NCI-H1417 treated with DMSO at 0.1 percent for 48 hours (cell line): ENCODE data around the gene PPP2R2C.

Experiments
- DNase-seq: peaks from one replicate; lab custom pipeline; 2025; lab: John Stamatoyannopoulos, UW

The PPP2R2C gene

GRCh38 chr4:6424425-6424824 lies 48.0 kb downstream of the PPP2R2C start:
- DNase-seq: no peak

GRCh38 chr4:6423575-6423974 lies 48.8 kb downstream of the PPP2R2C start:
- DNase-seq: no peak

- DNase-seq: no peak
Observed at GRCh38 chr4:6422866-6423265, 49.5 kb downstream of the PPP2R2C start.

GRCh38 chr4:6422105-6422504 lies 50.3 kb downstream of the PPP2R2C start:
- DNase-seq: no peak

GRCh38 chr4:6421397-6421796 lies 51.0 kb downstream of the PPP2R2C start:
- DNase-seq: no peak

- DNase-seq: no peak
Observed at GRCh38 chr4:6420972-6421371, 51.4 kb downstream of the PPP2R2C start.

GRCh38 chr4:6420036-6420435 lies 52.4 kb downstream of the PPP2R2C start:
- DNase-seq: no peak

- no peak for DNase-seq
Observed at GRCh38 chr4:6419452-6420028, 52.9 kb downstream of the PPP2R2C start.

- no peak for DNase-seq
Observed at GRCh38 chr4:6418193-6418755, 54.1 kb downstream of the PPP2R2C start.

- DNase-seq: no peak
Observed at GRCh38 chr4:6417516-6418050, 54.8 kb downstream of the PPP2R2C start.

GRCh38 chr4:6416518-6417286 lies 55.7 kb downstream of the PPP2R2C start:
- no peak for DNase-seq

GRCh38 chr4:6415031-6415705 lies 57.2 kb downstream of the PPP2R2C start:
- DNase-seq: no peak

GRCh38 chr4:6414578-6414977 lies 57.8 kb downstream of the PPP2R2C start:
- DNase-seq: no peak

GRCh38 chr4:6410664-6411063 lies 61.8 kb downstream of the PPP2R2C start:
- no peak for DNase-seq

- DNase-seq: no peak
Observed at GRCh38 chr4:6410068-6410467, 62.3 kb downstream of the PPP2R2C start.

- DNase-seq: no peak
Observed at GRCh38 chr4:6409381-6409780, 63.0 kb downstream of the PPP2R2C start.

GRCh38 chr4:6408263-6408662 lies 64.2 kb downstream of the PPP2R2C start:
- DNase-seq: no peak

GRCh38 chr4:6405397-6405706 lies 67.1 kb downstream of the PPP2R2C start:
- DNase-seq: no peak

- DNase-seq: no peak
Observed at GRCh38 chr4:6404611-6405396, 67.6 kb downstream of the PPP2R2C start.

- no peak for DNase-seq
Observed at GRCh38 chr4:6403400-6403685, 69.1 kb downstream of the PPP2R2C start.

GRCh38 chr4:6402566-6403399 lies 69.6 kb downstream of the PPP2R2C start:
- DNase-seq: no peak
